ENCODE results near the gene RMC1.

- TF ChIP-seq CTCF (IDR thresholded peaks at IDR 0.05) (no peak), POLR2A (IDR thresholded peaks at IDR 0.05) (no peak)
Observed at GRCh38 chr18:23574611-23575308, 71.4 kb downstream of the RMC1 start.

Measured in heart left ventricle (tissue), 13 donors.